HL-60 (cell line): ENCODE data around the gene ADRB1.

Experiments
- DNase-seq, 2 experiments: peaks; one replicate each; pipeline ENCODE4 v3.0.0-alpha.2; 2010 to 2020; ENCODE audit warnings: low read depth in 1 of 2, low spot score in 1 of 2
- H3K27ac ChIP-seq: fragments of 250-450 bp; sonication (Bioruptor Pico); replicated peaks from 2 replicates; pipeline ENCODE4 v1.5.1; 2020; ENCODE audit warnings: mild to moderate bottlenecking, moderate library complexity
- H3K27me3 ChIP-seq: fragments of 250-450 bp; sonication (Bioruptor Pico); 2 replicates; pipeline ENCODE4 v1.5.1; 2021; ENCODE audit warnings: mild to moderate bottlenecking, moderate library complexity; ENCODE audit not compliant: insufficient read depth, poor library complexity, severe bottlenecking
- H3K4me3 ChIP-seq: replicated peaks from 2 replicates; pipeline ENCODE4 v1.5.1; 2011; ENCODE audit warnings: mild to moderate bottlenecking, control low read depth, low read length; ENCODE audit not compliant: insufficient read depth
- CTCF ChIP-seq: IDR thresholded peaks from one replicate; pipeline ENCODE4 v1.5.1; 2011; ENCODE audit warnings: low read length, control low read depth, inconsistent platforms; ENCODE audit not compliant: insufficient read depth
- GABPA ChIP-seq: IDR thresholded peaks from 2 replicates; pipeline ENCODE4 v1.6.1; 2012; ENCODE audit warnings: low read depth
- POLR2AphosphoS5 ChIP-seq: IDR thresholded peaks from 2 replicates; pipeline ENCODE4 v1.6.1; 2012; ENCODE audit warnings: low read depth
- REST ChIP-seq: IDR thresholded peaks from 2 replicates; pipeline ENCODE4 v1.6.1; 2012; ENCODE audit warnings: low read depth; ENCODE audit not compliant: insufficient replicate concordance
- SPI1 ChIP-seq: IDR thresholded peaks from 2 replicates; pipeline ENCODE4 v1.6.1; 2012; ENCODE audit warnings: low read depth, mild to moderate bottlenecking, borderline replicate concordance

The ADRB1 gene

GRCh38 chr10:114052255-114052654 is 8.6 kb downstream of the ADRB1 start:
- TF ChIP-seq POLR2AphosphoS5 (no peak), SPI1 (no peak)
- Histone ChIP-seq H3K27ac (no peak overlapping the region), H3K27me3 (peaks cover 3% of the 10 kb centered on the region), H3K4me3 (no peak overlapping the region)
- DNase-seq = no peak

GRCh38 chr10:114053946-114054345 is 10.3 kb downstream of the ADRB1 start:
- peaks cover under 1% of the 10 kb centered on the region for H3K27me3 ChIP-seq
- H3K4me3 ChIP-seq = no peak overlapping the region
- no peak for TF ChIP-seq SPI1
- no peak for TF ChIP-seq GABPA
- TF ChIP-seq REST = no peak
- no peak for TF ChIP-seq POLR2AphosphoS5
- TF ChIP-seq CTCF = no peak
- H3K27ac ChIP-seq = no peak overlapping the region
- DNase-seq = no peak

- peak; percentile 20 to 45 for DNase-seq
- Histone ChIP-seq H3K4me3 (no peak overlapping the region), H3K27ac (no peak overlapping the region), H3K27me3 (no peaks in the 10 kb centered on the region)
- TF ChIP-seq POLR2AphosphoS5 (no peak), CTCF (no peak), GABPA (no peak), REST (no peak), SPI1 (no peak)
Measured at GRCh38 chr10:114057855-114058254, 14.2 kb downstream of the ADRB1 start.

- Histone ChIP-seq H3K4me3 (no peak overlapping the region), H3K27ac (no peak overlapping the region), H3K27me3 (no peaks in the 10 kb centered on the region)
- no peak for TF ChIP-seq REST
- no peak for DNase-seq
Measured at GRCh38 chr10:114058297-114058696, 14.6 kb downstream of the ADRB1 start.
